ENCODE measurements around the gene WNT3. TPM values are rescaled to one million over a fixed set of nuclear protein-coding genes. Genes with fewer than 3 reads are reported as not detected.
A peak's percentile ranks its signal among the peaks of the same experiment; 100 is the strongest.

The WNT3 gene
- total RNA-seq, 1 experiment from 2014 or later = 5.5 TPM

DNA sequence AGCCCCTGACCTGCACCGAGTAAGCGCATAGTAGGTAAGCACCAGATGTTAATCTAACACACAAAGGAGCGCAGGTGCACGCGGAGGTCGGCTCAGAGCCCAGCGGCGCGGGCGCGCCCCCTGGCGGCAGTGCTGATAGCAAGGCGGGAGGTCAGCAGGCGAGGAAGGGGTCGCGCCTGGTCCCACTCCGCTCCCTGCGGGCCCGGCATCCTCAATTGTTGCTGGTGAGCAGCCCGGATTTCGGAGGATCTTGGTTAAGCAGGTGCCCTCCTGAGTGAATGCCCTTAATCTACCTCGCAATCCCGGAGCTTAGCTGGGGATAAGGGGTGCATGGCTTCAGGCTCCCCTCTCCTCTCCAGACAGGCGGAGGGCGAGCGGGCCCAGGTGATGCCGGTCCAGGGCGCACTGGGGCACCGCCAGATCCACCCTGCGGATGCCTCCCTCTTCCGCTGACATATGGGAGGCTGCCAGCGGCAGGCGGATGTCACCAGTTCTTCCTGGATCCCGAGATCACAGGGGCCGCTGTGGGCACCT is 4.0 kb upstream of the WNT3 start:
- DNase-seq (ENCODE audit: low read depth, low spot score) (peak; percentile 12), ATAC-seq (peak; percentile 84)
- Histone ChIP-seq H3K27me3 (ENCODE audit: insufficient read depth, low read length) (no peaks in the 10 kb centered on the region), H3K4me3 (replicated peaks in 1 of 2; ENCODE audit: low read depth in 1 of 2, low read length in 2 of 2) (peak overlapping the region; percentile 27 to 46), H3K9me3 (ENCODE audit: control insufficient read depth in 1 of 2, insufficient read depth in 1 of 2, low read depth in 1 of 2, low read length in 2 of 2) (no peaks in the 10 kb centered on the region), H3K9ac (ENCODE audit: low read length) (no peak overlapping the region), H3K36me3 (ENCODE audit: control insufficient read depth in 1 of 2, insufficient read depth in 2 of 2, low read length in 2 of 2) (no peaks in the 10 kb centered on the region), H3K4me1 (ENCODE audit: control insufficient read depth in 1 of 2, insufficient read depth in 2 of 2, low read length in 2 of 2) (peaks cover 0 to 5% of the 10 kb centered on the region in 2 experiments; a peak in 2 of 4 replicates), H3K9me2 (ENCODE audit: insufficient read depth) (no peaks in the 10 kb centered on the region), H4K20me1 (ENCODE audit: insufficient read depth) (no peaks in the 10 kb centered on the region), H3K79me2 (ENCODE audit: insufficient read depth, low read length) (no peaks in the 10 kb centered on the region), H2AFZ (ENCODE audit: low read depth, low read length, poor library complexity, severe bottlenecking) (peak overlapping the region; percentile 75), H3K27ac (ENCODE audit: low read depth, low read length) (no peak overlapping the region), H3K4me2 (ENCODE audit: low read length) (peak overlapping the region; percentile 72)
- no TSS peak for BruUV-seq (replicated peaks)
- ChIA-PET POLR2A (no interaction called here), CTCF (interaction anchor here (1.3 to 1.7 kb wide), 3 partner anchors 8 to 13 kb away, joined by 6 to 9 read pairs (median 8); no protein-coding TSS in a partner anchor), RAD21 (ENCODE audit: low non-redundant PET in 1 of 2, low total read pairs in 2 of 2, uncharacterized antibody in 2 of 2, unreplicated experiment in 2 of 2) (no interaction called here)
- TF ChIP-seq ZFX (IDR thresholded peaks at IDR 0.05) (no peak), RAD21 (IDR thresholded peaks at IDR 0.05; ENCODE audit: low read depth) (peak; percentile 94), SRF (IDR thresholded peaks at IDR 0.05; ENCODE audit: low read depth) (no peak), SP1 (IDR thresholded peaks at IDR 0.05; ENCODE audit: low read depth) (no peak), CTCF (IDR thresholded peaks at IDR 0.05 in 2 of 3, conservative IDR thresholded peaks at IDR 0.05 in 1 of 3; ENCODE audit: borderline replicate concordance in 1 of 3, insufficient read depth in 1 of 3, low read depth in 2 of 3, low read length in 2 of 3) (peak; percentile 92 to 100 (median 98)), REST (IDR thresholded peaks at IDR 0.05; ENCODE audit: low read depth) (no peak), ELF1 (IDR thresholded peaks at IDR 0.05; ENCODE audit: borderline replicate concordance, low read depth) (no peak), TCF7L2 (IDR thresholded peaks at IDR 0.05; ENCODE audit: borderline replicate concordance, extremely low read depth, insufficient read depth, insufficient read length) (peak; percentile 95), FOSL1 (IDR thresholded peaks at IDR 0.05; ENCODE audit: low read depth) (no peak), JUND (IDR thresholded peaks at IDR 0.05) (no peak)
- intact Hi-C loops (cut with micrococcal nuclease) = no loop called here

Measured in HCT116 (cell line).